ENCODE measurements around the gene HNMT.

The HNMT gene

DNA sequence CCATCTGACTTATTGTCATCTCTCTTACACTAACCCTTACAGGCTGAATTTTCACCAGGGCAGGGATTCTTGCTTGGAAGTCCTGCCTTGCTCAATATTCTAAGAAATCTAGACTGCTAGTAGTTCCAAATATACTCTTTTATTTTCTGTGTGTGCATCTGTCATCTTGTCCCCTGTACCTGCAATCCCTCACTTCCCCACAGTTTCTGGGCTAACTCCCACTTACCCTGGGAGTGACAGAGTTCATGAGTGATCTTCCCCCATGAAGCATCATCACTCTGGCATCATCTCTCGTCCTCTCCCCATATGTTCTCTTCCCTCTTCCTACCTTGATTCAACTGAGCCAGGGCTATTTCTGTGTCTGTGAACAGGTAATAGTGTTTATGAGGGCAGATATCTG is 35.7 kb downstream of the HNMT start:
- no peak for TF ChIP-seq CTCF (conservative IDR thresholded peaks at IDR 0.05; ENCODE audit: low read depth)
- no peak overlapping the region for H3K27ac ChIP-seq
- DNase-seq (ENCODE audit: low spot score), result no peak
- POLR2A ChIA-PET (ENCODE audit: low non-redundant PET), result no interaction called here
- CTCF ChIA-PET, result no interaction called here

- CTCF ChIA-PET, result no interaction called here
- POLR2A ChIA-PET (ENCODE audit: low non-redundant PET), result no interaction called here
- TF ChIP-seq CTCF (conservative IDR thresholded peaks at IDR 0.05; ENCODE audit: low read depth), result no peak
Observed at GRCh38 chr2:138000796-138001195, 36.5 kb downstream of the HNMT start.

GRCh38 chr2:138003411-138003810 is 39.1 kb downstream of the HNMT start:
- CTCF ChIA-PET, result no interaction called here
- POLR2A ChIA-PET (ENCODE audit: low non-redundant PET), result no interaction called here
- TF ChIP-seq CTCF (conservative IDR thresholded peaks at IDR 0.05; ENCODE audit: low read depth), result no peak
- H3K27ac ChIP-seq, result no peak overlapping the region
- DNase-seq (ENCODE audit: low spot score), result no peak

More at GRCh38 chr2:138000796-138001195, 36.5 kb downstream of the HNMT start:
- no peak overlapping the region for H3K27ac ChIP-seq
- DNase-seq (ENCODE audit: low spot score), result no peak

DNA sequence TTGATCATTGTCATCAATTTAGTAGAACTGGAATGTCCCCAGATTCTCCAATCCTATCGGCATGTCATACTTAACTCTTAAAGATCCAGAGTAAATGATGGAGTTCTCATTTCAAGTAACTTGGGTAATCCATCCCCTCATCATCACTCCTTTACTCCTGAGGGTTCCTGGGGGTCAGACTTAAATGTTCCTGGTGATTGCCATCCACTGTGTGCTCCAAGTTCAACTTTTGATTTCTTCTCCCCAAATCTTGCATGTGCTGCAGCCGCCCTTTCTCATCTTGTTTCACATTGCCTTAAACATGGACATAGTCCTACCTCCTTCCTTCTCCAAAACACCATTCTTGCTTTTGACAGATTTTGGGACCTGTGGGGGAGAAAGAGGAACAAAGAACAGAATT is 43.2 kb downstream of the HNMT start:
- no peak for DNase-seq (ENCODE audit: low spot score)
- ChIA-PET POLR2A (ENCODE audit: low non-redundant PET) (no interaction called here), CTCF (no interaction called here)
- H3K27ac ChIP-seq, result no peak overlapping the region
- no peak for TF ChIP-seq CTCF (conservative IDR thresholded peaks at IDR 0.05; ENCODE audit: low read depth)

GRCh38 chr2:138009622-138010021 is 45.3 kb downstream of the HNMT start:
- no peak for TF ChIP-seq CTCF (conservative IDR thresholded peaks at IDR 0.05; ENCODE audit: low read depth)
- ChIA-PET CTCF (no interaction called here), POLR2A (ENCODE audit: low non-redundant PET) (no interaction called here)
- DNase-seq (ENCODE audit: low spot score), result no peak
- no peak overlapping the region for H3K27ac ChIP-seq

DNA sequence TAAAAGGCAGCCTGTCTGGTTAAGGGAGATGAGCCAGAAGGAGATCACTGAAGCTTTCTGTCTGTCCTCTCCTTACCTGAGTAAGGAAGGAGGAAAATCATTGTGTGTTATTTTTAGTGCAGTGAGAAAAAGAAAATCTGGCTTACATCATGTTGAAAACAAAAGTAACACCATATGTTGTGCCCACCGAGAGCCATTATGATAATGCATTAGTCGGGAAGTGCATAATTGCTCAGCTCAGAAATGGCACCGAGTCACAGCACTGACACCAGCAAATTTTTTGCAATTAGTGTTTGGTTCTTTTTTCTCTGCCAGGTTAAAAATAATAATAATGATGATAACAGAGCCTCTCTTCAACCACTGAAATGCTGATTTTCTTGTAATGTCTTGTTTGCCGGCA is 46.6 kb downstream of the HNMT start:
- no peak for TF ChIP-seq CTCF (conservative IDR thresholded peaks at IDR 0.05; ENCODE audit: low read depth)
- ChIA-PET CTCF (no interaction called here), POLR2A (ENCODE audit: low non-redundant PET) (no interaction called here)
- no peak overlapping the region for H3K27ac ChIP-seq
- DNase-seq (ENCODE audit: low spot score), result no peak

- CTCF ChIA-PET, result no interaction called here
- no peak for TF ChIP-seq CTCF (conservative IDR thresholded peaks at IDR 0.05; ENCODE audit: low read depth)
- DNase-seq (ENCODE audit: low spot score), result no peak
- POLR2A ChIA-PET (ENCODE audit: low non-redundant PET), result no interaction called here
- H3K27ac ChIP-seq, result no peak overlapping the region
Observed at GRCh38 chr2:138012082-138012481, 47.8 kb downstream of the HNMT start.
